ENCODE results near the gene EXOC7.

The EXOC7 gene, protein sequence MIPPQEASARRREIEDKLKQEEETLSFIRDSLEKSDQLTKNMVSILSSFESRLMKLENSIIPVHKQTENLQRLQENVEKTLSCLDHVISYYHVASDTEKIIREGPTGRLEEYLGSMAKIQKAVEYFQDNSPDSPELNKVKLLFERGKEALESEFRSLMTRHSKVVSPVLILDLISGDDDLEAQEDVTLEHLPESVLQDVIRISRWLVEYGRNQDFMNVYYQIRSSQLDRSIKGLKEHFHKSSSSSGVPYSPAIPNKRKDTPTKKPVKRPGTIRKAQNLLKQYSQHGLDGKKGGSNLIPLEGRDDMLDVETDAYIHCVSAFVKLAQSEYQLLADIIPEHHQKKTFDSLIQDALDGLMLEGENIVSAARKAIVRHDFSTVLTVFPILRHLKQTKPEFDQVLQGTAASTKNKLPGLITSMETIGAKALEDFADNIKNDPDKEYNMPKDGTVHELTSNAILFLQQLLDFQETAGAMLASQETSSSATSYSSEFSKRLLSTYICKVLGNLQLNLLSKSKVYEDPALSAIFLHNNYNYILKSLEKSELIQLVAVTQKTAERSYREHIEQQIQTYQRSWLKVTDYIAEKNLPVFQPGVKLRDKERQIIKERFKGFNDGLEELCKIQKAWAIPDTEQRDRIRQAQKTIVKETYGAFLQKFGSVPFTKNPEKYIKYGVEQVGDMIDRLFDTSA

DNA sequence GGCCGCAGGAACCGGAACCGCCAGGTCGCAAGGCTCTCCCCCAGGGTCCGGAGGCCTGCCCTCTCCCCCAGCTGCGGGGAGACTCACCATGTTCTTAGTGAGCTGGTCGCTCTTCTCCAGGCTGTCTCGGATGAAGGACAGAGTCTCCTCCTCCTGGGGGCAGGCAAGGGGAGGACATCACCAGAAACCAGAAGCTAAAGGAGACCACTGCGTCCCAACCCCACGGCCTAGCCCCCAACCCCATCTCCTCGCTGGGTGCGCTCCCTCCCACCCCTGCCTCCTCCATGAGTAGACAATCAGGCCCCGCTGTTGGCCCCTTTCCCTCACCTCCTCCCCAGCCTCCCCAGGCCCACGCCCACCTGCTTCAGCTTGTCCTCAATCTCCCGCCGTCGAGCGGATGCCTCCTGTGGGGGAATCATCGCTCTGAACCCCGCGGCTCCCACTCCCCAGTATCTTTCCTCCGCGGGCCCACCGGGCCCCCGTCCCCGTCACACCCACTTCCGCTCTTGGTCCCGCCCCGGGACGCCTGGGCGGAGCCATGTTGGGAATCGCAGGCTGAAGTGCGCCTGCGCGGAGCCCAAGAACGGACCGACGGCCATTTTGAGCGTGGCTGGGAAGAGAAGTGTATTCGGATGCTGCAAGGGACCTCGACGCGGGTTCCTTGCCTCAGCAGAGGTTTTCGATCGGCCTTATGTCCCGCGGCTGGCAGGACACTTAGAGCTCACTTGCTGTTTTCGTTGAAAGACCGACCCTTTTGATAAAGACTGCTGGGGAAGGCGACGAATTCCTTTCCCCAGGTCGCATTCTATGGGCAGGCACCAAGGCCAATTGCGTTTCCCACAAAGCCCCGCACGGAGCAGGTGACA is at the start of gene EXOC7:
EXOC7 (minus strand) TSS at position 514 of the 866 bp plus-strand sequence; CDS start at position 419, 95 bp downstream.
- TF ChIP-seq, protein P1, sequence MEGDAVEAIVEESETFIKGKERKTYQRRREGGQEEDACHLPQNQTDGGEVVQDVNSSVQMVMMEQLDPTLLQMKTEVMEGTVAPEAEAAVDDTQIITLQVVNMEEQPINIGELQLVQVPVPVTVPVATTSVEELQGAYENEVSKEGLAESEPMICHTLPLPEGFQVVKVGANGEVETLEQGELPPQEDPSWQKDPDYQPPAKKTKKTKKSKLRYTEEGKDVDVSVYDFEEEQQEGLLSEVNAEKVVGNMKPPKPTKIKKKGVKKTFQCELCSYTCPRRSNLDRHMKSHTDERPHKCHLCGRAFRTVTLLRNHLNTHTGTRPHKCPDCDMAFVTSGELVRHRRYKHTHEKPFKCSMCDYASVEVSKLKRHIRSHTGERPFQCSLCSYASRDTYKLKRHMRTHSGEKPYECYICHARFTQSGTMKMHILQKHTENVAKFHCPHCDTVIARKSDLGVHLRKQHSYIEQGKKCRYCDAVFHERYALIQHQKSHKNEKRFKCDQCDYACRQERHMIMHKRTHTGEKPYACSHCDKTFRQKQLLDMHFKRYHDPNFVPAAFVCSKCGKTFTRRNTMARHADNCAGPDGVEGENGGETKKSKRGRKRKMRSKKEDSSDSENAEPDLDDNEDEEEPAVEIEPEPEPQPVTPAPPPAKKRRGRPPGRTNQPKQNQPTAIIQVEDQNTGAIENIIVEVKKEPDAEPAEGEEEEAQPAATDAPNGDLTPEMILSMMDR (conservative IDR thresholded peaks at IDR 0.05; ENCODE audit: low read depth, low read length), result peak; percentile 9
- DNase-seq (ENCODE audit: low read depth), result peak; percentile 51
- H3K4me3 ChIP-seq (ENCODE audit: low read length), result peak within 1 kb of the TSS; percentile 90

DNA sequence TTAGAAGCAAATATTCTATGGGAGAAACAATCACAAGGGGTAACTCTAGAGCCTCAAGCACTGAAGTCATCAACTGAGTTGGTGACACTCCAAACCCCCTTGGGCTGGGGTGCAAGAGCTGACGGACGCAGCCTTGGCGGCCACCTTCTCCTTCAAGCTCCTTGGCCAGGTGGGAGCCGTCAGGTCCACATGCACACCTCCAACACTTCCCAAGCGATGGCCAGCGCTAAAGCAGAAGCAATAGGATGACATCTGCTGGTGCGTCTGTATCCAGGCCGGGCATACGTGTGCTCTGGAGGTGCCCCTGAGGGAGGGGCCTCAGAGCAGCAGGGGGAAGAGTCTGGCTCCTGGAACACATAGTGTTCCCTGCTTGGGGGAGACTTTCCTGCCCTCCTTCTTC is 49.6 kb upstream of the EXOC7 start:
- H3K4me3 ChIP-seq (ENCODE audit: low read length), result no peak overlapping the region
- no peak for DNase-seq (ENCODE audit: low read depth)
- TF ChIP-seq, protein P1 (conservative IDR thresholded peaks at IDR 0.05; ENCODE audit: low read depth, low read length), result no peak

DNA sequence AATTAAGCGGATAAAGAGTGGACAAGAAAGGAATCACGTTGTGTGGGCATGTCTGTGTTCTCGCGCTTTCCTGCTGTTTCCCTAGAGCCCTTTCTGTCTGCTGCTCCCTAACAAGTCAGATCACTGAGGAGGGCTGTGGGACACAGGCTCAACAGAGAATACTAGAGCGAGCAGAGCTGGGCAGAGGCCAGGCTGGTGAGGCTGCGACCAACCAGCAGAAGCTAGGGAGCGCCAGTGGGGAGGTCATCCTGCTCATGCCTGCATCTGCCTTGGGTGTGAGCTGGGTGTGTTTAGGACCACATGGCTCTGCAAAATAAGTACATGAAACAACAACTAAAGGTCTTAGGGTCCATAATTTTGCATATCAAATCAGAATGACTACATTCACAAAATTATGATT is 49.0 kb upstream of the EXOC7 start:
- DNase-seq (ENCODE audit: low read depth), result no peak
- TF ChIP-seq, protein P1 (conservative IDR thresholded peaks at IDR 0.05; ENCODE audit: low read depth, low read length), result no peak
- H3K4me3 ChIP-seq (ENCODE audit: low read length), result no peak overlapping the region

DNA sequence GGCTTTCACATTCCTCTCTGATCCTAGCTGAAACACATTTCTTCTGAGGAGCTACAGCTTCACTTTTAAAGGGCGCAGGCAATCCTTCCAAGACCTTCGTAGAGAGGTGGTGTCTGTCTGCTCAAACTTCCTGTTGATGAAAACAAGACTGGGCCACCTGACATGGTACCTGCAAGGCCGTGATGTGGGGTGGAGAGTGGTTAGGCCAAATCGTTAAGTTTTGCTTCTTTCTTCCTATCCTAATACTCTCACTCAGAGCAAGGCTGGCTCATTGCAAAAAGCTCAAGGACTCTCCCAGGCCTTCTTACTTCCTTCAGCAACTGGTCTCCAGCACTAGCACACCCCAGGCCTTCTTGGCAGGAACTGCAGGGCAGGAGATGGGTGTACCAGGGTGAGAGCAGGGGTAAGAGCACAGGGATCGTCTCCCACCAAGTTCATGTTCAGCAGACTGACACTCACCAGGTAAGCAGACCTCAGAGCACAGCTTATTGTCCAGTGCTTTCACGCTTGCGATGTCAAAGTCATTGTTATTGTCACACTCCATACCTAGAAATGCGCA is 48.4 kb upstream of the EXOC7 start:
- TF ChIP-seq, protein P1 (conservative IDR thresholded peaks at IDR 0.05; ENCODE audit: low read depth, low read length), result no peak
- no peak overlapping the region for H3K4me3 ChIP-seq (ENCODE audit: low read length)
- DNase-seq (ENCODE audit: low read depth), result no peak

DNA sequence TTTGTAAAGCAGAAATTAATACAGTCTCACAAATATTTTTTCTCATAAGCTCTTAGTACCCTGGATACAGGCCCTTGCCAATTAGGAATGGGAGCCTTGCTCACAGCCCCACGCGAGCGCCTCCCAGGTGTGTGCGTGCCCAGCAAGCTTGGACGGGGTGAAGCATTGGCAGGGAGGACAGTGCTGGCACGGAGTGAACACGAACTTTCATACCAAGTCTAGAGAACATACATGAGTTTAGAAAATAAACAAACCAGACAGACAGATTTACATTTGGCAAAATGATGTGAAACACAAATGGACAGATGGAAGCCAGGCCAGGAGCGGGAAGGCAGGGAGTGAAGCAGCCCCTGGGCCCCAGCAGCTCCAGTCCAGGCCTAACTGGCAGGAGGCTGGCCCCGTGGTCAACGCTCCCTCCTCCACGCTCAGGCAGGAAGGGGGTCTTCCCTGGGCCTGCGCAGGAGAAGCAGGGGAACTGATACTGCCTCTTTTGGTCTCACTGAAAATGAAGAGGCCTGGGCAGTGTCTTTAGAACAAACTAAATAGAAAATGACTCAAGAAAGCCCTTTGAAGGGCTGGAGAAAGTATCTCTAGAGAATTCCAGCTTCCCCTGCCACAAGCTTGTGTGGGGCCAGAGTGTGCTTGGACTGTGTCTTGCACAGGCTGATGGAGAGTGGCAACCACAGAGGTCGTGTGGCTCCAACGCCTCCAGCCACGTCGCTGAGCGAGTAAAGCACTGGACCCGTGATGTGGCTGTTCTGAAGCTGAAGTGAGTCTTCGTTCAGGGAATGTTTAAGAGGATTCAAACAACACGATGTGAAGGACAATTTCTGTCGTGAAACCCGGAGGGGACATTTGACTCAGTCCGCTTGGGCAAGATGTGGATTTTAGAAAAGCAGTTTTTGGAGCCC is 47.4 kb upstream of the EXOC7 start:
- TF ChIP-seq, protein P1 (conservative IDR thresholded peaks at IDR 0.05; ENCODE audit: low read depth, low read length), result no peak
- no peak for DNase-seq (ENCODE audit: low read depth)
- H3K4me3 ChIP-seq (ENCODE audit: low read length), result no peak overlapping the region

DNA sequence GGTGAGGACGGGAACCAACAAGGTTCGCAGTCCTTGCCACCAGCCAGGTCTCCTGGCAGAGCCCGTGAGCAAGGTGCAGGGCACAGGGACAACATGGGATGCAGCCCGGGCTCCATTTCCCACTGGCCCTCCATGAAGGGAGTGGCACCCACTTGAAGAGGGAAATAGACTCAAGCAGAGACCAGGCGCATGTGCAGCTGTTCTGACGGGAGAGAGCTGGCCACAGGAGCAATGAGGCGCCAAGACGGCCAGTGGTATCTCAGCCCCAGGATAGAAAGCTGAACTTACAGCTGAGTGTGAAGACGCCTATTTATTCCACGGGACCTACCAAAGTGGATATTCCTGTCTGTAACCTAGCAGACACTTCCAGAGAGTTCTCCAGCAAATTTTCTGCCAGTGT is 45.6 kb upstream of the EXOC7 start:
- H3K4me3 ChIP-seq (ENCODE audit: low read length), result no peak overlapping the region
- no peak for DNase-seq (ENCODE audit: low read depth)
- TF ChIP-seq, protein P1 (conservative IDR thresholded peaks at IDR 0.05; ENCODE audit: low read depth, low read length), result no peak
